IMR-90 (cell line): ENCODE results near the gene EDEM1. TPM values are rescaled to one million over a fixed set of nuclear protein-coding genes. Genes with fewer than 3 reads are reported as not detected.

ENCODE experiments used
- ATAC-seq: fragments of 200-7000 bp; cut with Tn5 transposase; 2 replicates; pipeline ENCODE4 v1.9.1; 2020; ENCODE audit warnings: low read depth, mild to moderate bottlenecking, moderate library complexity
- BruUV-seq: library from RNA; stranded (reverse); fragments of 400-500 nt; replicated peaks from 2 replicates; lab custom pipeline; 2021; lab: Mats Ljungman, UMichigan
- CTCF ChIA-PET: fragments of 300-600 bp; formaldehyde crosslinking; extraction: SDS; loops from one replicate; lab custom pipeline; 2021; ENCODE audit warnings: antibody characterized with exemption; lab: Yijun Ruan, JAX
- POLR2A ChIA-PET: fragments of 300-600 bp; sonication (Branson Sonifier 250); formaldehyde crosslinking; loops from one replicate; lab custom pipeline; 2022; ENCODE audit warnings: antibody characterized with exemption; ENCODE audit not compliant: unreplicated experiment; lab: Charles Lee
- DNase-seq: peaks from one replicate; pipeline ENCODE4 v3.0.0; 2013
- H2AFZ ChIP-seq: replicated peaks from 2 replicates; pipeline ENCODE3; 2013; ENCODE audit warnings: low read length, mild to moderate bottlenecking; ENCODE audit not compliant: poor library complexity
- H2AK5ac ChIP-seq: 2 replicates; pipeline ENCODE4 v1.6.1; 2013; ENCODE audit warnings: low read depth, low read length, inconsistent platforms
- H2AK9ac ChIP-seq: replicated peaks from 2 replicates; pipeline ENCODE3; 2013; ENCODE audit warnings: mild to moderate bottlenecking, low read depth, low read length, moderate library complexity; ENCODE audit not compliant: poor library complexity
- H2BK120ac ChIP-seq: 2 replicates; pipeline ENCODE4 v1.6.1; 2013; ENCODE audit warnings: low read depth, low read length, inconsistent platforms
- H2BK15ac ChIP-seq: 3 replicates; pipeline ENCODE4 v1.6.1; 2013; ENCODE audit warnings: low read depth, low read length, inconsistent platforms
- H2BK20ac ChIP-seq: 2 replicates; pipeline ENCODE4 v1.6.1; 2013; ENCODE audit warnings: low read depth, mild to moderate bottlenecking, inconsistent platforms, low read length, moderate library complexity
- H2BK5ac ChIP-seq: 2 replicates; pipeline ENCODE4 v1.6.1; 2013; ENCODE audit warnings: mild to moderate bottlenecking, low read depth, low read length, inconsistent platforms; ENCODE audit not compliant: poor library complexity, severe bottlenecking
- H3K14ac ChIP-seq: replicated peaks from 2 replicates; pipeline ENCODE4 v1.6.1; 2013; ENCODE audit warnings: low read depth, low read length, inconsistent platforms
- H3K18ac ChIP-seq: 2 replicates; pipeline ENCODE4 v1.6.1; 2013; ENCODE audit warnings: low read depth, low read length, control low read depth
- H3K23ac ChIP-seq: 2 replicates; pipeline ENCODE4 v1.6.1; 2013; ENCODE audit warnings: low read depth, low read length, inconsistent platforms
- H3K27ac ChIP-seq: 2 replicates; pipeline ENCODE4 v1.5.1; 2013; ENCODE audit warnings: mild to moderate bottlenecking, control low read depth, low read length; ENCODE audit not compliant: insufficient read depth
- H3K27me3 ChIP-seq: 2 replicates; pipeline ENCODE4 v1.6.1; 2013; ENCODE audit warnings: low read length; ENCODE audit not compliant: control insufficient read depth, insufficient read depth
- H3K36me3 ChIP-seq: 2 replicates; pipeline ENCODE4 v1.6.1; 2013; ENCODE audit warnings: low read length, mixed read lengths; ENCODE audit not compliant: control insufficient read depth, insufficient read depth
- H3K4ac ChIP-seq: 2 replicates; pipeline ENCODE4 v1.6.1; 2013; ENCODE audit warnings: low read depth, low read length, inconsistent platforms
- H3K4me1 ChIP-seq: 2 replicates; pipeline ENCODE4 v1.6.1; 2013; ENCODE audit warnings: low read length, mixed read lengths; ENCODE audit not compliant: control insufficient read depth, insufficient read depth
- H3K4me2 ChIP-seq: 2 replicates; pipeline ENCODE4 v1.6.1; 2013; ENCODE audit warnings: low read depth, mild to moderate bottlenecking, control low read depth, low read length, moderate library complexity
- H3K4me3 ChIP-seq: 2 replicates; pipeline ENCODE4 v1.5.1; 2013; ENCODE audit warnings: low read depth, mild to moderate bottlenecking, control low read depth, low read length, moderate library complexity; ENCODE audit not compliant: insufficient read depth
- H3K56ac ChIP-seq: 2 replicates; pipeline ENCODE4 v1.6.1; 2013; ENCODE audit warnings: low read length, inconsistent platforms; ENCODE audit not compliant: insufficient read depth; ENCODE audit errors: extremely low read depth
- H3K79me1 ChIP-seq, 2 experiments: 2 replicates each; pipeline ENCODE4 v1.6.1; 2013; ENCODE audit warnings: low read length in 2 of 2, inconsistent platforms in 1 of 2, low read depth in 1 of 2
- H3K9ac ChIP-seq: 2 replicates; pipeline ENCODE4 v1.6.1; 2013; ENCODE audit warnings: low read depth, low read length, control low read depth
- H3K9me1 ChIP-seq: 2 replicates; pipeline ENCODE4 v1.6.1; 2013; ENCODE audit warnings: low read length, inconsistent platforms; ENCODE audit not compliant: insufficient read depth
- H3K9me3 ChIP-seq: 2 replicates; pipeline ENCODE4 v1.6.1; 2013; ENCODE audit warnings: low read length; ENCODE audit not compliant: control insufficient read depth, insufficient read depth
- H4K20me1 ChIP-seq: 2 replicates; pipeline ENCODE4 v1.6.1; 2013; ENCODE audit warnings: low read length, inconsistent platforms; ENCODE audit not compliant: insufficient read depth
- H4K5ac ChIP-seq: 2 replicates; pipeline ENCODE4 v1.6.1; 2013; ENCODE audit warnings: mild to moderate bottlenecking, low read depth, low read length, control low read depth
- H4K8ac ChIP-seq, 2 experiments: 2 replicates each; pipeline ENCODE4 v1.6.1; 2013; ENCODE audit warnings: low read depth in 2 of 2, low read length in 2 of 2, control low read depth in 1 of 2, inconsistent platforms in 1 of 2
- H4K91ac ChIP-seq: 2 replicates; pipeline ENCODE4 v1.6.1; 2013; ENCODE audit warnings: low read depth, low read length, inconsistent platforms; ENCODE audit not compliant: insufficient read depth
- BHLHE40 ChIP-seq: fragments of 150-350 bp; IDR thresholded peaks from 2 replicates; pipeline ENCODE4 v1.6.1; 2016; ENCODE audit warnings: mild to moderate bottlenecking, low read depth, low read length
- MXI1 ChIP-seq: IDR thresholded peaks from 2 replicates; pipeline ENCODE4 v1.6.1; 2012; ENCODE audit warnings: low read depth, mild to moderate bottlenecking, low read length, moderate library complexity, borderline replicate concordance
- WGBS, 2 experiments: methylation state at CpG; one replicate each; pipeline versions ENCODE4 v1.1.5 to v1.1.7; 2013; ENCODE audit warnings: missing lambda C conversion rate in 2 of 2; ENCODE audit not compliant: insufficient read length in 1 of 2; ENCODE audit errors: extremely low coverage in 2 of 2; 5-methylcytosine and 5-hydroxymethylcytosine counted together
- dilution Hi-C: fragments of 300-500 bp; cut with HindIII; formaldehyde crosslinking; loops from one replicate; pipeline ENCODE4 v1.14.3; 2018; ENCODE audit warnings: low sequenced_read_pairs; ENCODE audit not compliant: unreplicated experiment
- in situ Hi-C: fragments of 300-500 bp; cut with MboI; formaldehyde crosslinking; loops from 3 replicates; pipeline ENCODE4 v1.14.3; 2019; ENCODE audit warnings: low sequenced_read_pairs, inconsistent platforms, mixed read lengths
- intact Hi-C: fragments of 100-400 bp; cut with micrococcal nuclease; formaldehyde crosslinking; loops from 2 replicates; pipeline ENCODE4 v1.10.0; 2022
- polyA plus RNA-seq, 3 experiments: library from polyadenylated mRNA; depleted of rRNA; stranded (reverse); fragments of >200 nt; gene quantifications; 2 replicates each; pipeline ENCODE4 v1.2.3, GENCODE V29; 2012; ENCODE audit warnings: low replicate concordance in 1 of 3
- total RNA-seq: library from RNA; depleted of rRNA; stranded (reverse); fragments of >200 nt; gene quantifications from 2 replicates; pipeline ENCODE4 v1.2.3, GENCODE V29; 2012

Gene EDEM1
- total and polyA plus RNA-seq, 2 of the 4 experiments (the other 2 are of a cell fraction), result 23.5 to 27.0 TPM

- H4K5ac ChIP-seq, result no peak overlapping the region
- H2BK15ac ChIP-seq, result no peak overlapping the region
- no peak overlapping the region for H3K27ac ChIP-seq
- no peak overlapping the region for H3K4me2 ChIP-seq
- ChIA-PET CTCF (no interaction called here), POLR2A (no interaction called here)
- H3K36me3 ChIP-seq, result no peaks in the 10 kb centered on the region
- H2BK20ac ChIP-seq, result no peak overlapping the region
- no TSS peak for BruUV-seq
- no peak overlapping the region for H3K4me3 ChIP-seq
- H3K9me1 ChIP-seq, result no peaks in the 10 kb centered on the region
- no peak overlapping the region for H3K23ac ChIP-seq
- H3K79me1 ChIP-seq, result no peaks in the 10 kb centered on the region
- no peak overlapping the region for H3K14ac ChIP-seq
- no peak overlapping the region for H2AK5ac ChIP-seq
- H3K18ac ChIP-seq, result no peak overlapping the region
- dilution Hi-C loops, result no loop called here
- no peak overlapping the region for H4K8ac ChIP-seq
- intact Hi-C loops, result no loop called here
- TF ChIP-seq BHLHE40, result no peak
- TF ChIP-seq MXI1, result no peak
- no peak for ATAC-seq
- no peak overlapping the region for H3K9ac ChIP-seq
- DNase-seq, result no peak
- H2AFZ ChIP-seq, result no peak overlapping the region
- no peak overlapping the region for H4K91ac ChIP-seq
- H3K27me3 ChIP-seq, result peaks cover 2% of the 10 kb centered on the region; the same call in 1 of the 2 replicates
- in situ Hi-C loops, result no loop called here
- H3K4ac ChIP-seq, result no peak overlapping the region
- H3K4me1 ChIP-seq, result no peaks in the 10 kb centered on the region
- H3K56ac ChIP-seq, result no peak overlapping the region
- no peak overlapping the region for H2AK9ac ChIP-seq
- no peaks in the 10 kb centered on the region for H4K20me1 ChIP-seq
- no CpG with 5 or more reads among the region's 6 CpGs for WGBS, 2 experiments
- H2BK5ac ChIP-seq, result no peak overlapping the region
- H3K9me3 ChIP-seq, result no peaks in the 10 kb centered on the region
- H2BK120ac ChIP-seq, result no peak overlapping the region
These were observed 43.6 kb downstream of the EDEM1 start for GRCh38 chr3:5231074-5231473.
